ENCODE results near the gene SPEF2.
"Not testable (repeated sequence)": the region's sequence is repeated elsewhere in the genome, so short reads cannot be mapped to it uniquely, and the experiment has no call there.

SPEF2 gene

DNA sequence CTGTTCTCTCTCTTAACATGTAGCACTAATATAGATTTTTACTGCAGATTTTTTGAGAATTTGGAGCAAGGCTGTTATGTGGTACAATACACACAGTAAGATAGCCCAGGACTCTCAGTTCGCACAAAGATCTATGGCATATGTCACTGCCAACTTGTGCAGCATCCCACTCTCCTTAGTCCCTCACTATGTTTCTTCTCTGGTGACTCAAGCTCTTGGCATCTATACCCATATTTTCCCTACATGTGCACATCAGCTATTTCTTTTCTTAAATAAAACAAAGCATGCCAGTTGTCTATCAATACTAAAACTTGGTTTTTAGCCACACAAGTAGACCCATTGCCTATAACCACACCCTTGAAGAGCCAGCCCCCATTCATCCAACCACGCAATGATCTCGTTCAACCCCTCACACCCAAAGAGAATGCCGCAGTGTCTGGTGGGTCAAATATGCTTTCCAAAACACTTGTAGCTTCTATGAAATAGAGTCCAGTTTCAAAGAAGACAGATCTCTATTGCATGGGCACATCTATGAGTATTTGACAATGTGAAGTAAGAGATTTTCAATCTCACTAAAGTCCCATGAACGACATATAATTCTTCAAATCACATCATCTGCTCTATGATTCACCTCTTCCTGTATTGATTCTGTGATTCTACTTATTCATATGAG lies 220.8 kb downstream of the SPEF2 start:
- no peaks in the 10 kb centered on the region for H3K36me3 ChIP-seq
- H3K4me3 ChIP-seq (ENCODE audit: low read depth, low read length) = no peak overlapping the region
- no peak overlapping the region for H3K27ac ChIP-seq
- H3K9me3 ChIP-seq (ENCODE audit: severe bottlenecking) = no peaks in the 10 kb centered on the region
- TF ChIP-seq, protein P1, sequence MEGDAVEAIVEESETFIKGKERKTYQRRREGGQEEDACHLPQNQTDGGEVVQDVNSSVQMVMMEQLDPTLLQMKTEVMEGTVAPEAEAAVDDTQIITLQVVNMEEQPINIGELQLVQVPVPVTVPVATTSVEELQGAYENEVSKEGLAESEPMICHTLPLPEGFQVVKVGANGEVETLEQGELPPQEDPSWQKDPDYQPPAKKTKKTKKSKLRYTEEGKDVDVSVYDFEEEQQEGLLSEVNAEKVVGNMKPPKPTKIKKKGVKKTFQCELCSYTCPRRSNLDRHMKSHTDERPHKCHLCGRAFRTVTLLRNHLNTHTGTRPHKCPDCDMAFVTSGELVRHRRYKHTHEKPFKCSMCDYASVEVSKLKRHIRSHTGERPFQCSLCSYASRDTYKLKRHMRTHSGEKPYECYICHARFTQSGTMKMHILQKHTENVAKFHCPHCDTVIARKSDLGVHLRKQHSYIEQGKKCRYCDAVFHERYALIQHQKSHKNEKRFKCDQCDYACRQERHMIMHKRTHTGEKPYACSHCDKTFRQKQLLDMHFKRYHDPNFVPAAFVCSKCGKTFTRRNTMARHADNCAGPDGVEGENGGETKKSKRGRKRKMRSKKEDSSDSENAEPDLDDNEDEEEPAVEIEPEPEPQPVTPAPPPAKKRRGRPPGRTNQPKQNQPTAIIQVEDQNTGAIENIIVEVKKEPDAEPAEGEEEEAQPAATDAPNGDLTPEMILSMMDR (IDR thresholded peaks at IDR 0.05; ENCODE audit: low read depth, low read length) = no peak
- no peak for DNase-seq
- peaks cover 47% of the 10 kb centered on the region for H3K27me3 ChIP-seq (ENCODE audit: insufficient read depth, low read depth, severe bottlenecking)

DNA sequence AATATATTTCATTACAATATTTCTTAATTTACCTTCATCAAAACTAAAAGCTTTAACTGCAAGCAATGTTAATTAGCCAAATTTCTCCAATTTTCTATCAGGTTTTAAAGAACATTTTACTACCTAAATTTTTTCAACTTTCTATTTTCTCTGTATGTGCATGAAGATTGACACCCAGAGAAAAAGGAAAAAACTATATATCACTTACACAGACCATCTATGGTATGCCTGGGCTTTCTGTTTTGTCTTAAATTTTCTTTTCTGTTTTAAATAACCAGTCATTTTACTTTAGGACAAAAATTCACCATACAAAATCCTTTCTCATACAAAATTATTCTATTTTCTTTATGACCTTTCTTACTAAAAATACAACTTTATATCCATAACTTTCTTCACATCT lies 225.2 kb downstream of the SPEF2 start:
- Histone ChIP-seq H3K36me3 (no peaks in the 10 kb centered on the region), H3K9me3 (ENCODE audit: severe bottlenecking) (peaks cover 11% of the 10 kb centered on the region), H3K4me3 (ENCODE audit: low read depth, low read length) (no peak overlapping the region), H3K27me3 (ENCODE audit: insufficient read depth, low read depth, severe bottlenecking) (peaks cover 20% of the 10 kb centered on the region), H3K27ac (no peak overlapping the region)
- DNase-seq = no peak
- TF ChIP-seq, protein P1 (IDR thresholded peaks at IDR 0.05; ENCODE audit: low read depth, low read length) = no peak

DNA sequence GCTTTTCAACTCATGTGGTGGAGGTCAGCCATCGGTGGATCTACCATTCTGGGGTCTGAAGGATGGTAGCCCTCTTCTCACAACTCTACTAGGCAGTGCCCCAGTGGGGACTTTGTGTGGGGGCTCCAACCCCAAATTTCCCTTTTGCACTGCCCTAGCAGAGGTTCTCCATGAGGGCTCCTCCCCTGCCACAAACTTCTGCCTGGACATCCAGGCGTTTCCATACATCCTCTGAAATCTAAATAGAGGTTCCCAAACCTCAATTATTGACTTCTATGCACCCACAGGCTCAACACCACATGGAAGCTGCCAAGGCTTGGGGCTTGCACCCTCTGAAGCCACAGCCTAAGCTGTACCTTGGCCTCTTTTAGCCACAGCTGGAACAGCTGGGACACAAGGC lies 227.8 kb downstream of the SPEF2 start:
- H3K27me3 ChIP-seq (ENCODE audit: insufficient read depth, low read depth, severe bottlenecking) = peaks cover 31% of the 10 kb centered on the region
- H3K9me3 ChIP-seq (ENCODE audit: severe bottlenecking) = peaks cover 11% of the 10 kb centered on the region
- H3K27ac ChIP-seq = not testable (repeated sequence)

DNA sequence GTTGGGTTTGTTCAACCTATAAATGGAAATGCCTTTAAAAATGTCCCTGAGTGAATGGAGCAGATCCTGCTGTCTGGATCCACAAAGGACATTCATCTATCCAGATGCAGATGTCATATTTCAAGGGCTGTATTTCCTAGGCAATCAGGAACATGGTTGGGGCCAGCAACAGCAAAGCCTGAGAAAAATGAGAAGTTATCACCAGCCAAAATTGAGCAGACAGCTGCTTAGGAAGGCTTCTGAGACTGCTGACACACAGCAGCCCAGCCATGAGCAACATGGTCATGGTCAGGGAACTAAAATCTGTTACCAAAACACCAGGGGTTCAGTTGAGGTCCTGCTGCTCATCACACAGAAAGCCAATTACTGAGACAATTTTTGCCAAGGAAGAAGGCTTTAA lies 229.8 kb downstream of the SPEF2 start:
- no peak for DNase-seq
- TF ChIP-seq, protein P1 (IDR thresholded peaks at IDR 0.05; ENCODE audit: low read depth, low read length) = no peak

More for the DNA sequence above, 227.8 kb downstream of the SPEF2 start:
- H3K36me3 ChIP-seq; H3K4me3 ChIP-seq (ENCODE audit: low read depth, low read length); DNase-seq: not testable (repeated sequence)

DNA sequence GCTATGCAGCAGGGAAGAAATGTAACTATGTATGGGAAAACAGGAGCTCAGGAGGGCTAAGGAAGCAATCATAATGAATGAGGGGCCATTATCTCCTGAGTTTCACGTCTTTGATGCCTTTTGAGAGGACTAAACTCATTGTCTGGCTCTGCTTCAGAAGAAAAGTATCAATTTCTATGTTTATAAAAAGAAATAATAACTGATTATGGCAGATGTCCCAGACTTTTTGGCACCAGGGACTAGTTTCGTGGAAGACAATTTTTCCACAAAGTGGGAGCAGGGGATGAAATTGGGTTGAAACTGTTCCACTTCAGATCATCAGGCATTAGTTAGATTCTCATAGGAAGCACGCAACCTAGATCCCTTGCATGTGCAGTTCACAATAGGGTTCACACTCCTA lies 230.3 kb downstream of the SPEF2 start:
- Histone ChIP-seq H3K36me3 (no peaks in the 10 kb centered on the region), H3K9me3 (ENCODE audit: severe bottlenecking) (peaks cover 11% of the 10 kb centered on the region), H3K27ac (no peak overlapping the region), H3K27me3 (ENCODE audit: insufficient read depth, low read depth, severe bottlenecking) (peaks cover 43% of the 10 kb centered on the region), H3K4me3 (ENCODE audit: low read depth, low read length) (no peak overlapping the region)
- no peak for DNase-seq
- TF ChIP-seq, protein P1 (IDR thresholded peaks at IDR 0.05; ENCODE audit: low read depth, low read length) = no peak

More for the DNA sequence above, 229.8 kb downstream of the SPEF2 start:
- H3K9me3 ChIP-seq (ENCODE audit: severe bottlenecking) = peaks cover 11% of the 10 kb centered on the region
- H3K27ac ChIP-seq = no peak overlapping the region
- no peaks in the 10 kb centered on the region for H3K36me3 ChIP-seq
- no peak overlapping the region for H3K4me3 ChIP-seq (ENCODE audit: low read depth, low read length)
- peaks cover 41% of the 10 kb centered on the region for H3K27me3 ChIP-seq (ENCODE audit: insufficient read depth, low read depth, severe bottlenecking)

DNA sequence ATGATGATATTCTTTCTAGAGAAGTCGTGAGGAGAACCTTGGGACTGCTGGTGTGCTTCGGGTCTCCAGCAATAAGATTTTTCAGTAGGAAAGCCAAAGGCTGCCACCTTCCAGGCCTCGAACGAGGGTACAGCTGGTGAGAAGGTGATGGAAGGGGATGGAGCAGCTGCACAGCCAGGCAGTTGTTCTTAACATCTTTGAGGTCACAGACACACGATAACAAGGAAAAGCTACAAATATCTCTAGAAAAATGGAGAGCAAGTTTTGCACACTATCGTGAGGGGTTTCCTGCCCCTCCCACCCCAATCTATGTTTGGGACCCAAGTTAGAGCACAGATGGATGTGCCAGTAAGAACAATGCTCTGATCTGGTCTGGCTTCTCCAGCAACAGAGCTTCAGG lies 232.2 kb downstream of the SPEF2 start:
- Histone ChIP-seq H3K36me3 (no peaks in the 10 kb centered on the region), H3K9me3 (ENCODE audit: severe bottlenecking) (peaks cover 11% of the 10 kb centered on the region), H3K4me3 (ENCODE audit: low read depth, low read length) (no peak overlapping the region), H3K27me3 (ENCODE audit: insufficient read depth, low read depth, severe bottlenecking) (peaks cover 58% of the 10 kb centered on the region), H3K27ac (no peak overlapping the region)
- TF ChIP-seq, protein P1 (IDR thresholded peaks at IDR 0.05; ENCODE audit: low read depth, low read length) = no peak
- no peak for DNase-seq

Measured in WERI-Rb-1 (cell line).